Activated CD4-positive, alpha-beta T cell treated with anti-CD3 and anti-CD28 coated beads for 48 hours (primary cell): ENCODE results near the gene SLC1A6.
A peak's percentile ranks its signal among the peaks of the same experiment; 100 is the strongest.
"Not testable (repeated sequence)": the region's sequence is repeated elsewhere in the genome, so short reads cannot be mapped to it uniquely, and the experiment has no call there.

Source experiments
- DNase-seq: peaks from one replicate; pipeline ENCODE4 v3.0.0-alpha.2; 2020

SLC1A6 gene

DNA sequence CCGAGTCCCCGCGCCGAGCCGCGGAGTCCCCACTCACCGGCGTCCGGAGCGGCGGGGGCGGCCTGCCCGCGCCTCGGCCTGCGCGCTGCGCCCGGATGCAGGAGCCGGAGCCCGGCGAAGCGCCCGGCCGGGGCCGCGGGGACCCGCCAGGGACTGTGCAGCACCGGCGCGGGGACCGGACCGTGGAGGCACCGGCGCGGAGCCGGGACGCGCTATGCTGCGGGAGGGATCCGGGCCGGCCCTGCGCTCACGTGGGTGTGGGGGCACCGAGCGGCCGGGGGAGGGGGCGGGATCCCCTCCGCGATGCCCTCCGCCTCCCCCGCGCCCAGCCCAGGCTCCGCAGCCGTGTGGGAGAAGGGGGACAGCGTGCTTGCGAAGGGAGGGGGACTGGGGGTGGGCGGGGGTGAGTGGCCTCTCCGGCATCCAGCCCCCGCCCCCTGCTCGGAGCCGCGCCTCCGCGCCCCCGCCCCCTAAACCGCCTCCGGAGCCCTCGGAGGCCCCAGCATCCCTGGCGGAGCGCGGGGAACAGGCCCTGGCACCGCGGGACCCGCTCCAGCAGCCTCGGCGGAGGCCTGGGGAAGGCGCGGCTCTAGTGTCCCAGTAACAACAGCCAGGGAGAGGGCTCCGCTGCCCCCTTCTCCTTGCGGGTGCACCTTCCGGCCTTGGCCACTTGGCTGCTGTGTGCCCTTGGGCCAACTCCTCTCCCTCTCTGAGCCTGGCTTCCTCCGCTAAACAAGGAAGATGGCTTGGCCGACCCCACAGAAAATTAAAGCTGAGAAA, at the start of gene SLC1A6:
Gene SLC1A6 (minus strand): TSS at position 389 of the 780 bp plus-strand sequence. CDS start 6,954 bp downstream, outside the sequence.
- no peak for DNase-seq

DNA sequence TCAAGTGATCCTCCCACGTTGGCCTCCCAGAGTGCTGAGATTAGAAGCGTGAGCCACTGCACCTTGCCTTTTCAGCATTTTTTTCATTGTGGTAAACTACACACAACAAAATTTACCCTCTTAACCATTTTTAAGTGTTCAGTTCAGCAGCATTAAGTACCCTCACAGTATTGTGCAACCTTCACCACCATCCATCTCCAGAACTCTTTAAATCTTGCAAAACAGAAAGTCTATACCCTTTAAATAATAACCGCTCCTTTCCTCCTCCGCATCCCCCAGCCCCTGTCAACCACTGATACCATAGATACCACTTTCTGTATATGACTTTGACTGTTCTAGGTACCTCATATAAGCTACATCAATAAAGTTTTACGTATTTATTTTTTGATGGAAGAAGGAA, 48.8 kb upstream of the SLC1A6 start:
- DNase-seq = no peak

DNA sequence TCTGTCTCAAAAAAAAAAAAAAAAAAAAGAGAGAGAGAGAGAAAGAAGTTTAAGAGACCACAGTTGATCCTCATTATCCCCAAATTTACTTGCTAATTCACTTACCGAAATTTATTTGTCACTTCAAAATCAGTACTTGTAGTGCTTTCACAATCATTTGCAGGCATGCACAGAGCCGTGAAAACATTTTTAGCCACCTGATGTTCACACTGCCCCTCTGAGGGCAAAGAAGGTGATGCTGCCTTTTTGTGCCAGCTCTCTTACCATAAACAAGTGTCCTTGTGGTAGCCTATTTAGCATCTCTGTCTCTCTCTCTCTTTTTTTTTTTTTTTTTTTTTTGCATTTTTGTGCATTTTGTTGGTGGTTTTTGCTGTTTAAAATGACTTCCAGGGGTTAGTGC, 45.6 kb upstream of the SLC1A6 start:
- DNase-seq = no peak

DNA sequence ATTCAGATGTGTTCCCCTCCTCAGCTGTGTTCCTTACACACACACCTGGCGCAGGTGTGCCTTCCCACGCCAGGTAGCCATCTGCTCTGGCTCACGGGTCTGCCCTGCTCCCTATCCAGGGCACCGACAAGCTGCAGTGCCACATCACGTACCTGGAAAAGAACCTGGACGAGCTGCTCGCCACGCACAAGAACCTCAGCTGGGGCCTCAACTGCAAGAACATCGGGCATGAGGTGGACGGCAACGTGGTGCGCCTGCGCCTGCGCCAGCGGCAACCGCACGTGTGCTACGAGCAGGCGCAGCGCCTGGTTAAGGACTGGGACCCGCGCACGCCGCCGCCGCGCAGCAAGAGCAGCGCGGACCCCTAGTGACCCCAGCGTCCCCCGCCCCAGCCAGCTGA, 43.1 kb upstream of the SLC1A6 start:
- no peak for DNase-seq

DNA sequence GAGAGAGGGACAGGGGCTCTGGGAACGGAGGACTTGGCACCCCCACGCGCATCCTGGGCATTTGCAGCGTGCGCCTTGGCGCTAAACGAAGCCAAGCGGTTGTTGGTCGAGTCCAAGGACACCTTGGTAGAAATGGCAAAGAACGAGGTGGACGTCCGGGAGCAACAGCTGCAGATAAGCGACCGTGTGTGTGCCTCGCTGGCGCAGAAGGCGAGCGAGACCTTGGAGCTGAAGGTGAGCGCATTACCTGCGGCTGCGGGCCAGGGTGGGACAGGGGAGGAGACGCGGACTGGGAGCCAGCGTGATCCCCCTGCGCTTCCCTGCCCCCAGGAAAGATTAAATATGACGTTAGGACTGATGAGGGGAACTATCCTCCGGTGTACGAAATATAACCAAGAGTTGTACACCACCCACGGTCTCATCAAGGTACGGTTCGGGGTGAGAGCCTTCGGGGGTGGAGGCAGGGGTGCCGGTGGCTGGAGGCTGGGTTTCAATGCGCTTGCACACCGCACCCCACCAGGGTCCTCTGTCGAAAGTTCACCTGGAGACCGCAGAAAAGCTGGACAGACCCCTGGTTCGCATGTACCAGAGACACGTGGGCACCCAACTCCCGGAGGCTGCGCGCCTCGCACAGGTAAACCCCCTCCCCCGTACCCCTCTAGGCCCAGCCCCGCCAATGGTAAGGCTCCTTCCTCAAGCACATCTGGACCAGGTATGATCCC, 41.8 kb upstream of the SLC1A6 start:
- DNase-seq = no peak

DNA sequence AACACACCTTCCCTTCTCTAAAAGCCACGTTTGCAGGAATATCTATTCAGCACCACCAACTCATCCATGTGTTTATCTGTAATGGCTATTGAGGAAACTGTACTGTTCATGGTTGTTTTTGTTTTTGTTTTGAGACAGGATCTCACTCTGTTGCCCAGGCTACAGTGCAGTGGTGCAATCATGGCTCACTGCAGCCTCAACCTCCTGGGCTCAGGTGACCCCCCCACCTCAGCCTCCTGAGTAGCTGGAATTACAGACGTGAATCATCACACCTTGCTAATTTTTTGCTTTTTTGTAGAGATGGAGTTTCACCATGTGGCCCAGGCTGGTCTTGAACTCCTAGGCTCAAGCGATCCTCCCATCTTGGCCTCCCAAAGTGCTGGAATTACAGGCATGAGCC, 39.2 kb upstream of the SLC1A6 start:
- DNase-seq = not testable (repeated sequence)

GRCh38 chr19:15015946-15016542, 36.4 kb upstream of the SLC1A6 start:
- DNase-seq = no peak

GRCh38 chr19:15014579-15014978, 34.9 kb upstream of the SLC1A6 start:
- no peak for DNase-seq

DNA sequence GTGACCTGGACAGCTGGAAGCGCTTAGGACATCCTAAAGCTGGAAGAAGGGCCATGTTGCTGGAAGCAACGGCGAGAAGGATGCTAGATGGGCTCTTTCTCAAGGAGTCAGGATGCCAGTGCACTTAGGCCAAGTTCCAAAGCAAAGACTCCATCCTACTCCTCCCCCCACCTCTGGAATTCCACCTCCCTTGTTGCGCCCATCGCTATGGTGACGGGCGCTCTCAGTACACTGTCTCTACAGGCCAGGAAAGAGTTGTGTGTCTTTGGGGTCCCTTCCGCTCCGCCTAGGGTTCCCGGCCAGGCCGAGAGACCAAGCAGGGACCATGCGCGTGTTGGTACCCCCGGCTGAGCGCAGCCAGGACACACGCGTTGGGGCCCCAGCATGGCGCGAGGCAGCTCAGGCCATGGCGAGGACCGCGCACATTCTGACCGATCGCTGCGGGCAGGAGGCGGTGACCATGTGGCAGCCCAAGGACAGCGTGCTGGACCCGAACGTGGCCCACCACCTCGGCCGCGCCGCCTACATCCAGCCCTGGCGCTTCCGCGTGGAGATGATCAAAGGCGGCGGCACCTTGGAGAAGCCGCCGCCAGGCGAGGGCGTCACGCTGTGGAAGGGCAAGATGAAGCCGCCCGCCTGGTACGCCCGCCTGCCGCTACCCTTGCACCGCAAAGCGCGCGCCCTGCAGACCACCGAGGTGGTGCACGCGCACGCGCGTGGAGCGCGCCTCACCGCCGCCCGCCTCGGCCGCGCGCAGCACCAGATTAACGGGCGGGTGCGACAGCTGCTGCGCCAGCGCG, 31.0 kb upstream of the SLC1A6 start:
- DNase-seq = no peak

- no peak for DNase-seq
These were observed 28.6 kb upstream of the SLC1A6 start for GRCh38 chr19:15008308-15008707.

GRCh38 chr19:14997981-14998380, 18.3 kb upstream of the SLC1A6 start:
- DNase-seq = no peak

DNA sequence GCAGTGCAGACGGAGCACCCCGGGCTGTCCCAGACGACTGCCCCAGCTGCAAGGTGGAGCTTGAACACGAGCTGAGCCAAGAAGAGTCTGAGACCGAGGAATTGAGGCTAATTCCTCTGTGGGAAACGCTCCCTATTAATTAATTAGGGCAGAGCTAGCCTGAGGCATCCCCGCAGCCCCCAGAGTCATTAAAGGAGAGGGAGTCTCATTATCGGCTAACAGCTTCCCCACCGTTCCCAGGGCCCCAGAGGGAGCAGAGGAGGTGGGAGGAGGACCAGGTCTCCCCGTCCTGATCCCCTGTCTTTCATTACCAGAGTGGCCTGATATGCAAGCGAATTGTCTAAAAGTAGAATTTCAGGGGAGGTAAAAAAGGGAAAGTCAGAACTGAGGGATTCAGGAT, 13.1 kb upstream of the SLC1A6 start:
- DNase-seq = no peak

- DNase-seq = peak; percentile 21
These were observed 5.5 kb upstream of the SLC1A6 start for GRCh38 chr19:14985133-14985532.

GRCh38 chr19:14978161-14978776, 1.4 kb downstream of the SLC1A6 start:
- DNase-seq = no peak

GRCh38 chr19:14977128-14977527, 2.5 kb downstream of the SLC1A6 start:
- DNase-seq = no peak

- DNase-seq = no peak
These were observed 5.2 kb downstream of the SLC1A6 start for GRCh38 chr19:14974488-14974887.

DNA sequence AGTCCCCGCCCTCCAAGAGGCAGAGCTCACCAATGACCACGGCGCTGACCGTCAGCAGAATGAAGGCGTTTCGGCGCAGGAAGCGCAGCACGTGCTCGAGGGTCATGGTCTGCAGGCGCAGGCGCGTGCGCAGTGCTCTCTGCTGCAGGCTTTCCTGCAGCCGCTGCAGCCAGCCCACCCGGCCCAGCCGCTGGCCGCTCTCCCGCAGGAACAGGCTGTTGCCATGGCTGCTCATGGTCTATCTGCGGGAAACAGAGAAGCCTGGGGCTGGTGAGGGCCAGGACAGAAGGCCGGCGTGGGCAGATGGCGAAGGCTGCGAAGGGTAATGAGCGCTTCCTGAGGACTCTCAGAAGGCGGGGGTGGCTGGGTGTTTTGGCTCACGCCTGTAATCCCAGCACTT, 7.0 kb downstream of the SLC1A6 start:
- DNase-seq = no peak

- no peak for DNase-seq
These were observed 8.2 kb downstream of the SLC1A6 start for GRCh38 chr19:14971474-14971873.

DNA sequence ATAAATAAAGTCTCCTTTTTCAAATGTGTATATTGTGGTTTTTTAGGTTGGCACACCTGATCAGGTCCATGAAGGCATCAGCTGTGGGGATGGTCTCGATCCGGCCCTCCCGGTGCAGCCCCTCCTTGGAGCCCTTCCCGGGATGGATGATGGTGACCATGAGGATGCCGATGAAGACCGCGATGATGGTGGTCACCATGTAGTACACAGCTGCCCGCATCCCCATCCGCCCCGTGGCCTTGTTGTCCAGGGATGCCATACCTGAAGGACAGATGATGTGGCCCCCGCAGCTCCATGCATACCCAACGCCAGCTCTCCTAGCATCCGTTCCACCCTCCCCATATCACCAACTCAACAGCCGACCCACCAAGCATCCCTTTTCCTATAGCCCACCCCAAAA, 11.4 kb downstream of the SLC1A6 start:
- no peak for DNase-seq

GRCh38 chr19:14961956-14962685, 17.5 kb downstream of the SLC1A6 start:
- no peak for DNase-seq

DNA sequence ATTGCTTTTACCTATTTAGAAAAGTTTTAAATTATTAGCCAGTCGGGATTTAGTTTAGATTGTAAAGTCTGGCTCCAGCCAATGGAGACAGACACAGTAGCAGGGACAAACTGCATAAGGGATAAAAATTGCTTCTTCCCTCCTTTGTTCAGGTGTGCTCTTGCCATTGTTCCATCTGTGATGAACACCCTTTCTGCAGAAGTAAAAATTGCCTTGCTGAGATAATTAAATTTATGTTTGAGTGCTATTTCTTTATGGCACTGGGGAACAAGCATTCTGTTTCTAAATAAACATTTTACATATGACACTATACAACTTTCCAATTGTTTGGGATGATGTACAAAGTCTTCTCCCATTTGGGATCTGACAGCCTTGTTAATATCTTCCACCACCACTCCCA, 20.4 kb downstream of the SLC1A6 start:
- no peak for DNase-seq

DNA sequence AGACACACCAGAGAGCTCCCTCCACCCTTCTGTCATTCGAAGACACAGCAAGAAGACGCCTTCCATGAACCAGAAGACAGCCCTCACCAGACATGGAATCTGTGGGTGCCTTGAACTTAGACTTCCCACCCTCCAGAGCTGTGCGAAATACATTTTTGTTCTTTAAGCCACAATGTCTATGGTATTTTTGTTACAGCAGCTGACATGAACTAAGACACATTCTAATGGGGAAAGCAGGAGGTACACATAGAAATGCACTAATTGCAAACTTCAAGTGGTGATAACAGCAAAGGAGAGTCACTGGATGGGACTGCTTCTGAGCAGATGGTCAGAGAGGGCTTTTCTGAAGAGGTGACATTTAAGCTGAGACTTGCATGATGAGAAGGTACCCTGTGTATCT, 22.2 kb downstream of the SLC1A6 start:
- DNase-seq = no peak
